ENCODE measurements around the gene EXOC3L4. TPM values are rescaled to one million over a fixed set of nuclear protein-coding genes. Genes with fewer than 3 reads are reported as not detected.

EXOC3L4 gene
- total and polyA plus RNA-seq, 2 donors from 2014 or later: 11.6 to 15.6 TPM

DNA sequence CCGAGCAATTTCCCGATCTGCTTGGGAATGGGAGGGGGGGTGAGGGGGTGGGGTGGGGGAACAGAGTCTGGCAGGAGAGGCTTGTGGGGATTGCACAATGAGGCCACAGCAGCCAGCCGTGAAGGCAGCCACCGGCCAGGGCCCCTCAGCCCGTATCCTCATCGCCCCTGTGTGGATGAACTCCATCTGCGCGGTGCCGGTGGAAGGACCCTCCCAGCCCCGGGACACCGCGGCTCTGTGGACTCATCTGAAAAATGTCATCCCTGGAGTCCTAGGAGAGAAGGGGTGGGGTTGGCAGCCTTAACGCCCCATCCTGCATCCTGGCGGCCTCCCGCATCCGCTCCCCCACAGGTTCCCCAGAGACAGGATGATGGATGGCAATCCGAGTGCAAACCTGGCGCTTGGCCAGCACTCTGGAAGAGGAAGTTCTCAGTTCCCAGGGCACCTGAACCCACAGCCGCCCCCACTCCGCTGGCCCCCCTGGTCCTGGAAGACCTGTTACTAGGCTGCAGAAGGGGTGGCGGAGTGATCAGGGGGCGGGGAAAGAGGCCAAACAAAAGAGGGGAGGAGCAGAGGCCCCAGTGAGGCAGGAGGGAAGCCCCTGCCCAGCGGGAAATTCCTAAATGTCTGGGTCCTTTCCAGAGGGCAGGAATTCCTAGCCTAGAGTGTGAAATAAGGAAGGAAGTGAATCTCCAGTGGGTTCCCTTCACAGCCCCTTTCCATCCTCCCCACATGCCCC lies 27.5 kb downstream of the EXOC3L4 start:
- peak overlapping the region in 1 of 3 donors; percentile 5 for H3K9ac ChIP-seq (ENCODE audit: low read length in 3 of 3)
- H3K4me3 ChIP-seq (ENCODE audit: low read length in 3 of 3): peak overlapping the region in 2 of 3 donors; percentile 29 to 55
- H3K27me3 ChIP-seq (ENCODE audit: control insufficient read depth, insufficient read depth, low read length): no peaks in the 10 kb centered on the region
- peaks cover 0 to 50% (median 22%) of the 10 kb centered on the region in 3 donors for H3K4me1 ChIP-seq (ENCODE audit: control insufficient read depth in 2 of 3, insufficient read depth in 2 of 3, low read depth in 1 of 3, low read length in 3 of 3)
- TF ChIP-seq, protein P1, sequence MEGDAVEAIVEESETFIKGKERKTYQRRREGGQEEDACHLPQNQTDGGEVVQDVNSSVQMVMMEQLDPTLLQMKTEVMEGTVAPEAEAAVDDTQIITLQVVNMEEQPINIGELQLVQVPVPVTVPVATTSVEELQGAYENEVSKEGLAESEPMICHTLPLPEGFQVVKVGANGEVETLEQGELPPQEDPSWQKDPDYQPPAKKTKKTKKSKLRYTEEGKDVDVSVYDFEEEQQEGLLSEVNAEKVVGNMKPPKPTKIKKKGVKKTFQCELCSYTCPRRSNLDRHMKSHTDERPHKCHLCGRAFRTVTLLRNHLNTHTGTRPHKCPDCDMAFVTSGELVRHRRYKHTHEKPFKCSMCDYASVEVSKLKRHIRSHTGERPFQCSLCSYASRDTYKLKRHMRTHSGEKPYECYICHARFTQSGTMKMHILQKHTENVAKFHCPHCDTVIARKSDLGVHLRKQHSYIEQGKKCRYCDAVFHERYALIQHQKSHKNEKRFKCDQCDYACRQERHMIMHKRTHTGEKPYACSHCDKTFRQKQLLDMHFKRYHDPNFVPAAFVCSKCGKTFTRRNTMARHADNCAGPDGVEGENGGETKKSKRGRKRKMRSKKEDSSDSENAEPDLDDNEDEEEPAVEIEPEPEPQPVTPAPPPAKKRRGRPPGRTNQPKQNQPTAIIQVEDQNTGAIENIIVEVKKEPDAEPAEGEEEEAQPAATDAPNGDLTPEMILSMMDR (IDR thresholded peaks at IDR 0.05; ENCODE audit: borderline replicate concordance, extremely low read depth, insufficient read depth): no peak
- DNase-seq (peak; percentile 96 to 98 (median 97)), FAIRE-seq (no peak)
- no peaks in the 10 kb centered on the region for H3K9me3 ChIP-seq (ENCODE audit: control insufficient read depth in 2 of 3, insufficient read depth in 1 of 3, low read length in 3 of 3)
- H3K27ac ChIP-seq (ENCODE audit: low read depth in 2 of 2, low read length in 2 of 2): peak overlapping the region; percentile 79 to 92
- intact Hi-C loops (cut with DNase I): no loop called here
- H3K36me3 ChIP-seq (ENCODE audit: control insufficient read depth in 2 of 3, insufficient read depth in 3 of 3, low read length in 3 of 3): no peaks in the 10 kb centered on the region

DNA sequence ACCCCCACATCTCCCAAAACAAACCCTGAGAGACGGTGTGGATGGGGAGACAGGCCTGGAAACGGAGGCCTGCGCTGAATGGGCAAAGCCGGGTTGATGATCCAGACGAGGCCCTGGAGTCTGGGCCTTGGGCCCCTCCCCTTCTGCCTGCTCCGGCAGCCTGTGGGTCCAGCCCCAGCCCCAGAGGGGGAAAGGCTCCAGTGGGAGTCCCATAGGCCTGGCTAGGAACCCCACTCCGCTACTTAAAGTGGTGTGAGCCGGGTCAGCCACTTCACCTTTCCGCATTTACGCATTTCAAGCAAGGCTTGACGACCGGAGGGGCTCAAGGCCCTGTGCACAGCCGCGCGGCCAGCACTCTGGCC lies 28.0 kb downstream of the EXOC3L4 start:
- peak overlapping the region in 2 of 3 donors; percentile 29 to 55 for H3K4me3 ChIP-seq (ENCODE audit: low read length in 3 of 3)
- H3K9me3 ChIP-seq (ENCODE audit: control insufficient read depth in 2 of 3, insufficient read depth in 1 of 3, low read length in 3 of 3): no peaks in the 10 kb centered on the region
- peak overlapping the region; percentile 79 to 92 for H3K27ac ChIP-seq (ENCODE audit: low read depth in 2 of 2, low read length in 2 of 2)
- FAIRE-seq: no peak
- intact Hi-C loops (cut with DNase I): no loop called here
- TF ChIP-seq, protein P1 (IDR thresholded peaks at IDR 0.05; ENCODE audit: borderline replicate concordance, extremely low read depth, insufficient read depth): no peak
- H3K36me3 ChIP-seq (ENCODE audit: control insufficient read depth in 2 of 3, insufficient read depth in 3 of 3, low read length in 3 of 3): no peaks in the 10 kb centered on the region
- DNase-seq: peak in 2 of 5 donors; percentile 43 to 87
- peaks cover 0 to 50% (median 22%) of the 10 kb centered on the region in 3 donors for H3K4me1 ChIP-seq (ENCODE audit: control insufficient read depth in 2 of 3, insufficient read depth in 2 of 3, low read depth in 1 of 3, low read length in 3 of 3)
- peak overlapping the region in 1 of 3 donors; percentile 5 for H3K9ac ChIP-seq (ENCODE audit: low read length in 3 of 3)
- no peaks in the 10 kb centered on the region for H3K27me3 ChIP-seq (ENCODE audit: control insufficient read depth, insufficient read depth, low read length)

DNA sequence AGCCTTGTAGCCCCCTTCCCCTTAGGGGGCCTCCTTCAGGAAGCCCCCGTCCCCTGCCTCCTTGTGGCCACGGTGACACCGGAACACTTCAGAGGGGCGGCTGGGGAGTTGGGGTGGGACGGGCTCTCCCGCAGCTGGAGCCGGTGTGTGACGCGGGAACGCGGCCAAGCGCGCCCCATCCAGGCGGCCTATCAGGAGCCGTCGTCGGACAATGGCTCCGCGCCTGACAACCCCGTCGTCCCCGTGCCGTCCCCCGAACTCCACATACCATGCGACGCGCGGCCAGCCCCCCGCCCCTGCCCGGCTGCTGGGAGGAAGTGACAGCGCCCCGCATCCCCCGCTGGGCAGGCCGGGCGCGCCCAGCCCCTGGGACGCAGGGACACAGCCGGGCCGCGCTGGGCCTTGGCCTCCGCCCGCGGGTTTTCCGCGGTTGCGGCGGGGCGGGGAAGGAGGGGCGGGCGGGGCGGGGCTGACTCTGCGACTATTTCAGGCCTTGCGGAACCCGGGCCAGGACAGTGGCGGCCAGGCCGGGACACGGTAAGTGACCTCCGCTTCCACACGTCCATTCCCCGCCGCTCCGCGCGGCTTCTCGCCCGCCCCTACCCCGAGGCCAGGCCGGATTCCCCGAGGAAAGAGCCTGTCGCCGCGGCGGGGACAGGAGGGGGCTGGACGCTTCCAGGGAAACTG lies 28.6 kb downstream of the EXOC3L4 start, which contains the start of gene TNFAIP2:
Gene TNFAIP2 (plus strand): TSS at position 515 of the 687 bp plus-strand sequence. CDS start 2,997 bp downstream, outside the sequence.
- Histone ChIP-seq H3K27me3 (ENCODE audit: control insufficient read depth, insufficient read depth, low read length) (no peaks in the 10 kb centered on the region), H3K27ac (ENCODE audit: low read depth in 2 of 2, low read length in 2 of 2) (peak within 1 kb of the TSS; percentile 79 to 92), H3K4me1 (ENCODE audit: control insufficient read depth in 2 of 3, insufficient read depth in 2 of 3, low read depth in 1 of 3, low read length in 3 of 3) (peaks cover 0 to 55% (median 22%) of the 10 kb centered on the region in 3 donors), H3K9ac (ENCODE audit: low read length in 3 of 3) (peak within 1 kb of the TSS in 1 of 3 donors; percentile 55), H3K9me3 (ENCODE audit: control insufficient read depth in 2 of 3, insufficient read depth in 1 of 3, low read length in 3 of 3) (no peaks in the 10 kb centered on the region), H3K36me3 (ENCODE audit: control insufficient read depth in 2 of 3, insufficient read depth in 3 of 3, low read length in 3 of 3) (no peaks in the 10 kb centered on the region), H3K4me3 (ENCODE audit: low read length in 3 of 3) (peak within 1 kb of the TSS in 2 of 3 donors; percentile 29 to 55)
- intact Hi-C loops (cut with DNase I): no loop called here
- no peak for FAIRE-seq
- TF ChIP-seq, protein P1 (IDR thresholded peaks at IDR 0.05; ENCODE audit: borderline replicate concordance, extremely low read depth, insufficient read depth): no peak
- DNase-seq: peak; percentile 58 to 91 (median 80)
